Skeletal muscle tissue (tissue), 4 donors: ENCODE results near the gene DMRTC1. TPM values are rescaled to one million over a fixed set of nuclear protein-coding genes. Genes with fewer than 3 reads are reported as not detected.
"Not testable (repeated sequence)": the region's sequence is repeated elsewhere in the genome, so short reads cannot be mapped to it uniquely, and the experiment has no call there.

Experiments used
- H3K27ac ChIP-seq: one replicate; pipeline ENCODE4 v1.7.0; 2013; ENCODE audit warnings: mild to moderate bottlenecking, low read depth, low read length, inconsistent platforms
- H3K27me3 ChIP-seq, 3 donors: one replicate each; pipeline ENCODE4 v1.7.0; 2013; ENCODE audit warnings: low read length in 3 of 3; ENCODE audit not compliant: control insufficient read depth in 3 of 3, insufficient read depth in 3 of 3
- H3K36me3 ChIP-seq, 3 donors: one replicate each; pipeline ENCODE4 v1.7.0; 2013; ENCODE audit warnings: low read length in 3 of 3; ENCODE audit not compliant: control insufficient read depth in 3 of 3, insufficient read depth in 3 of 3
- H3K4me1 ChIP-seq, 3 donors: one replicate each; pipeline ENCODE4 v1.7.0; 2013; ENCODE audit warnings: low read length in 3 of 3, mild to moderate bottlenecking in 3 of 3; ENCODE audit not compliant: control insufficient read depth in 3 of 3, insufficient read depth in 3 of 3
- H3K4me3 ChIP-seq, 3 donors: one replicate each; pipeline ENCODE4 v1.7.0; 2013; ENCODE audit warnings: low read length in 3 of 3
- H3K9ac ChIP-seq, 3 donors: one replicate each; pipeline ENCODE4 v1.7.0; 2013; ENCODE audit warnings: low read length in 3 of 3, mild to moderate bottlenecking in 3 of 3, moderate library complexity in 2 of 3, low read depth in 1 of 3
- H3K9me3 ChIP-seq, 3 donors: one replicate each; pipeline ENCODE4 v1.7.0; 2013; ENCODE audit warnings: low read length in 3 of 3; ENCODE audit not compliant: control insufficient read depth in 3 of 3
- total RNA-seq: library from RNA; depleted of rRNA; stranded (reverse); fragments of >200 nt; gene quantifications from one replicate; pipeline ENCODE4 v1.2.3, GENCODE V29; 2014
- donor health status: Osteomylitis.

Gene DMRTC1
- total RNA-seq, 1 donor from 2014 or later = not detected

DNA sequence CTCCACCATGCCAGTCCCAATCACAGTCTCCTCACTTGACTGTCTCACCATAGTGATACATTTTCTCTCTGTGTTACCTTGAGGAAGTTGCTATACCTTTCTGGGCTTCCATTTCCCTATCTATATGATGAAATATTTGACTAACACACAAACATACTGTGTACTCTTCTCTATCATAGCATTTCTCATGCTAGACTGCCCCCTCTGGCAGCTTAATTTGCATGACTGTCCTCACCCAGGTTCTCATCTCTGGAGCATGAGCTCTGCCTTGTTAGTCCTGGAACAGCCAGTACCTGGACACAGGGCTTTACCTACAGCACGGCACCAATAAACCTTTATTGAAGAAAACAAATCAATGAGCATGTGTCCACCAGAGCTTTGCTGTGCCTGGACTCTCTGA is 11.4 kb downstream of the DMRTC1 start:
- H3K9me3 ChIP-seq, H3K27me3 ChIP-seq, H3K9ac ChIP-seq, H3K27ac ChIP-seq, H3K4me1 ChIP-seq, H3K4me3 ChIP-seq, H3K36me3 ChIP-seq: not testable (repeated sequence)

- not testable (repeated sequence) for H3K9me3 ChIP-seq, H3K27me3 ChIP-seq, H3K4me3 ChIP-seq, H3K4me1 ChIP-seq, H3K36me3 ChIP-seq, H3K27ac ChIP-seq, H3K9ac ChIP-seq
Measured at GRCh38 chrX:72916096-72916495, 27.5 kb downstream of the DMRTC1 start.

DNA sequence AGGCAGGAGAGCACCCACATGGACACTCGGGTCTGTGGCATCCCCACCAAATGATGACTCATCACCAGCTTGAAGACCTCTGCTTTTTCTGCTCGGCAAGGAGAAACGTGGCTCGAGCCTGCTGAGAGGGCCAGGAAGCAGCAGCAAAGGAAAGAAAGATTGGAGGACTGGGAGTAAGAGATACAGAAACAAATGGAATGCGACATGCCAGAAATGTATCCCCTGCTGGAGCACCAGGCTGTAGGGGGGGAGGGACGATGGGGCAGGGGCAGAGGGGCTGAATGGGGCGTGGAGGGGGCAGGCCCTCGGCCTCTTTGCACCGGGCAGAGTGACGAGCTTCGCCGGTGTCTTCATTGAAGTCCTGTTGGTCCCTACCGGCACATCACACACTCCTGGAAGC is 31.3 kb downstream of the DMRTC1 start, which contains the start of gene FAM236C:
TSS of gene FAM236C (plus strand) at position 301 of the 400 bp plus-strand sequence. CDS start 100 bp downstream, outside the sequence.
- not testable (repeated sequence) for H3K27me3 ChIP-seq, H3K4me1 ChIP-seq, H3K36me3 ChIP-seq, H3K9me3 ChIP-seq, H3K4me3 ChIP-seq, H3K27ac ChIP-seq, H3K9ac ChIP-seq

DNA sequence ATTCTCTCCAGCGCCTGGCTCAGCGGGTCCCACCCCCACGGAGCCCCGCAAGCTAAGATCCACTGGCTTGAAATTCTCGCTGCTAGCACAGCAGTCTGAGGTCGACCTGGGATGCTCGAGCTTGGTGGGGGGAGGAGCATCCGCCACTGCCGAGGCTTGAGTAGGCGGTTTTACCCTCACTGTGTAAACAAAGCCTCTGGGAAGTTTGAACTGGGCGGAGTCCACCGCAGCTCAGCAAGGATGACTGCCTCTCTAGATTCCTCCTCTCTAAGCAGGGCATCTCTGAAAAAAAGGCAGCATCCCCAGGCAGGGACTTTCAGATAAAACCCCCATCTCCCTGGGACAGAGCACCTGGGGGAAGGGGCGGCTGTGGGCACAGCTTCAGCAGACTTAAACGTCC is 53.9 kb downstream of the DMRTC1 start:
- not testable (repeated sequence) for H3K27me3 ChIP-seq, H3K9me3 ChIP-seq, H3K4me3 ChIP-seq, H3K27ac ChIP-seq, H3K9ac ChIP-seq, H3K4me1 ChIP-seq, H3K36me3 ChIP-seq

GRCh38 chrX:72882898-72883297 is 60.7 kb downstream of the DMRTC1 start:
- not testable (repeated sequence) for H3K36me3 ChIP-seq, H3K4me1 ChIP-seq, H3K9me3 ChIP-seq, H3K9ac ChIP-seq, H3K27me3 ChIP-seq, H3K4me3 ChIP-seq, H3K27ac ChIP-seq

DNA sequence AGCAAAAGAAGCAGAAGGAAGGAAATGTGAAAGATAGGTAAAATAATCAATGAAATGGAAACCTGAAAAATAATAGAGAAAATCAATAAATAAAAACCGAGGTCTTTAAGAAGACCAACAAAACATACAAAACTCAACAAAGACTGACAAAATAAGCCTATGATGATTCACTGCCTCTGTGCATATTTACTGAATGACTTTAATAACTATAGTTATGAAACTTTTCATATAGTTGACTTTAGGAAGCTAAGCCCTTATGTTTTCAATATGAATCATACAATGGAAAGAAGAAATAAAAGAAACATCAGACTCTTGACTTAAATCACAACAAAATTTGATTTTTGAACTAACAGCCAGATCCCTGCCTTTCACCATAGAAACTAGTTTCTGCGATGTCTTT is 106.1 kb downstream of the DMRTC1 start:
- H3K4me3 ChIP-seq, H3K4me1 ChIP-seq, H3K27me3 ChIP-seq, H3K9me3 ChIP-seq, H3K27ac ChIP-seq, H3K9ac ChIP-seq, H3K36me3 ChIP-seq: not testable (repeated sequence)

DNA sequence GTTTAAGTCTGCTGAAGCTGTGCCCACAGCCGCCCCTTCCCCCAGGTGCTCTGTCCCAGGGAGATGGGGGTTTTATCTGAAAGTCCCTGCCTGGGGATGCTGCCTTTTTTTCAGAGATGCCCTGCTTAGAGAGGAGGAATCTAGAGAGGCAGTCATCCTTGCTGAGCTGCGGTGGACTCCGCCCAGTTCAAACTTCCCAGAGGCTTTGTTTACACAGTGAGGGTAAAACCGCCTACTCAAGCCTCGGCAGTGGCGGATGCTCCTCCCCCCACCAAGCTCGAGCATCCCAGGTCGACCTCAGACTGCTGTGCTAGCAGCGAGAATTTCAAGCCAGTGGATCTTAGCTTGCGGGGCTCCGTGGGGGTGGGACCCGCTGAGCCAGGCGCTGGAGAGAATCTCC is 112.9 kb downstream of the DMRTC1 start:
- not testable (repeated sequence) for H3K27ac ChIP-seq, H3K4me1 ChIP-seq, H3K27me3 ChIP-seq, H3K9me3 ChIP-seq, H3K4me3 ChIP-seq, H3K9ac ChIP-seq, H3K36me3 ChIP-seq

Other genes with a start within 250 kb of the DMRTC1 start
- gene PHKA1, start 229.5 kb downstream of the DMRTC1 start, total RNA-seq = 2.6 TPM
- not detected for gene DMRTC1B, start 166.9 kb downstream of the DMRTC1 start, total RNA-seq
- not detected for gene FAM236B, start 161.2 kb downstream of the DMRTC1 start, total RNA-seq
- not detected for gene FAM236D, start 135.6 kb downstream of the DMRTC1 start, total RNA-seq
- gene FAM236C, start 31.2 kb downstream of the DMRTC1 start, total RNA-seq = not detected
- gene FAM236A, start 5.6 kb downstream of the DMRTC1 start, total RNA-seq = not detected
- not detected for gene PABPC1L2B, start 59.1 kb upstream of the DMRTC1 start, total RNA-seq
- not detected for gene PABPC1L2A, start 135.7 kb upstream of the DMRTC1 start, total RNA-seq